ENCODE data around the gene TNFSF13. TPM values are rescaled to one million over a fixed set of nuclear protein-coding genes. Genes with fewer than 3 reads are reported as not detected.

The TNFSF13 gene
- total RNA-seq, 1 donor from 2014 or later: 1.7 TPM

DNA sequence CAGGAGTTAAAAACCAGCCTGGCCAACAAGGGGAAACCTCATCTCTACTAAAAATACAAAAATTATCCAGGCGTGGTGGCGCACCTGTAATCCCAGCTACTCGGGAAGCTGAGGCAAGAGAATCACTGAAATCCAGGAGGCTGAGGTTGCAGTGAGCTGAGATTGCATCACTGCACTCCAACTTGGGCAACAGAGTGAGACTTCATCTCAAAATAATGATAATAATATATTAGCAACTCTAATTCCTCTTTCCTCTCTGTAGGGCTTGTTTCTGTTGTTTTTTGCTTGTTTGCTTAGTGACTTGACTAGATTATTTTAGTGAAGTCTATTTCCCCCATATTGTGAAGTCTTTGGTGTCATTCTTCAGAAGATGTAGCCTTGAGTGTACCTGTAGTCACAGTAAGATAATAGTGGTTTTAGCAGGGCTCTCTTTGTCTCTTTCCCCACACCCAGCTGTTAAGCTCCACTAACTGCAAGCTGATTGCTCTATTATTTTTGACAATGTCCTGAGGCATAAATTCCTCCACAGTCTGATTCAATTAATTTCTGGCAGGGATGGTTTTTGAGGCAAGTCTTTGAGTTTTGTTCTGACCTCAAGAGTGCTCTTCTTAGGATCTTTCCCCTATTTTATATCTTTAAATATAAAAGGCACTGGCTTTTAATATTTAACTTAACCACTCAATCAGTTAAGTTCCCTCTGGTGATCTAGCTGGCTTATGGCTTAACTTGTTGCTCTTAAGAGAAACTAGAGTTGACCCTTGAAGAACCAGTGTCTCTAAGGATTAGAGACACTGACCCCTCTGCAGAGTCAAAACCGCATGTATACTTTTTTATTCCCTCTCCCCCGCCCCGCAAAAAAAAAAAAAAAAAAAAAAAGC is 28.3 kb upstream of the TNFSF13 start:
- Mint-ChIP-seq H3K4me3 (ENCODE audit: unreplicated experiment) (no peak overlapping the region), H3K4me1 (ENCODE audit: low read depth) (peaks cover 2% of the 10 kb centered on the region), H3K27me3 (ENCODE audit: low read depth) (no peaks in the 10 kb centered on the region), H3K27ac (ENCODE audit: unreplicated experiment) (peak overlapping the region; percentile 32), H3K36me3 (ENCODE audit: low read depth) (peaks cover 2% of the 10 kb centered on the region), H3K9me3 (ENCODE audit: low read depth) (peaks cover 8% of the 10 kb centered on the region)
- TF ChIP-seq, protein P1, sequence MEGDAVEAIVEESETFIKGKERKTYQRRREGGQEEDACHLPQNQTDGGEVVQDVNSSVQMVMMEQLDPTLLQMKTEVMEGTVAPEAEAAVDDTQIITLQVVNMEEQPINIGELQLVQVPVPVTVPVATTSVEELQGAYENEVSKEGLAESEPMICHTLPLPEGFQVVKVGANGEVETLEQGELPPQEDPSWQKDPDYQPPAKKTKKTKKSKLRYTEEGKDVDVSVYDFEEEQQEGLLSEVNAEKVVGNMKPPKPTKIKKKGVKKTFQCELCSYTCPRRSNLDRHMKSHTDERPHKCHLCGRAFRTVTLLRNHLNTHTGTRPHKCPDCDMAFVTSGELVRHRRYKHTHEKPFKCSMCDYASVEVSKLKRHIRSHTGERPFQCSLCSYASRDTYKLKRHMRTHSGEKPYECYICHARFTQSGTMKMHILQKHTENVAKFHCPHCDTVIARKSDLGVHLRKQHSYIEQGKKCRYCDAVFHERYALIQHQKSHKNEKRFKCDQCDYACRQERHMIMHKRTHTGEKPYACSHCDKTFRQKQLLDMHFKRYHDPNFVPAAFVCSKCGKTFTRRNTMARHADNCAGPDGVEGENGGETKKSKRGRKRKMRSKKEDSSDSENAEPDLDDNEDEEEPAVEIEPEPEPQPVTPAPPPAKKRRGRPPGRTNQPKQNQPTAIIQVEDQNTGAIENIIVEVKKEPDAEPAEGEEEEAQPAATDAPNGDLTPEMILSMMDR (IDR thresholded peaks at IDR 0.05): no peak
- DNase-seq (ENCODE audit: low spot score): no peak

DNA sequence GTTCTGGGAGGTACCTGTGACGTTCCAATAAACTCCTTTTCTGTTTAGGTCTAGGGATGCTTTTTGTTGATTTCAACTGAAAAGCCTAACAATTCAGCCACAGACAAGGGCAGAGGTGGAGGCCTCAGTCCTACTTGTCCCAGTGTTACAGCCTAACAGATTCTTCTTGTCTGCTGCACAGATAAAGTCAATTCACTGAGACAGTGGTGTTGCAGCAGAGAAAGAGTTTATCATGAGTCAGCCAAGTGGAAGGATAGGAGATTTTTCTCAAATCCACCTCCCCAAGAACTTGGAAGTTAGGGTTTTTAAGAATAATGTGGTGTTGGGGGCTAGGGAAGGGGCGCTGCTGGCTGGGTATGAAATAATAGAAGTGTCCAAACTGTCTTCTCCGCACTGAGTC is 20.5 kb upstream of the TNFSF13 start:
- no peaks in the 10 kb centered on the region for H3K36me3 Mint-ChIP-seq (ENCODE audit: low read depth)
- H3K4me1 Mint-ChIP-seq (ENCODE audit: low read depth): no peaks in the 10 kb centered on the region
- TF ChIP-seq, protein P1 (IDR thresholded peaks at IDR 0.05): no peak
- no peak overlapping the region for H3K4me3 Mint-ChIP-seq (ENCODE audit: unreplicated experiment)
- no peak for DNase-seq (ENCODE audit: low spot score)
- no peak overlapping the region for H3K27ac Mint-ChIP-seq (ENCODE audit: unreplicated experiment)
- peaks cover 11% of the 10 kb centered on the region for H3K9me3 Mint-ChIP-seq (ENCODE audit: low read depth)
- peaks cover 9% of the 10 kb centered on the region for H3K27me3 Mint-ChIP-seq (ENCODE audit: low read depth)

DNA sequence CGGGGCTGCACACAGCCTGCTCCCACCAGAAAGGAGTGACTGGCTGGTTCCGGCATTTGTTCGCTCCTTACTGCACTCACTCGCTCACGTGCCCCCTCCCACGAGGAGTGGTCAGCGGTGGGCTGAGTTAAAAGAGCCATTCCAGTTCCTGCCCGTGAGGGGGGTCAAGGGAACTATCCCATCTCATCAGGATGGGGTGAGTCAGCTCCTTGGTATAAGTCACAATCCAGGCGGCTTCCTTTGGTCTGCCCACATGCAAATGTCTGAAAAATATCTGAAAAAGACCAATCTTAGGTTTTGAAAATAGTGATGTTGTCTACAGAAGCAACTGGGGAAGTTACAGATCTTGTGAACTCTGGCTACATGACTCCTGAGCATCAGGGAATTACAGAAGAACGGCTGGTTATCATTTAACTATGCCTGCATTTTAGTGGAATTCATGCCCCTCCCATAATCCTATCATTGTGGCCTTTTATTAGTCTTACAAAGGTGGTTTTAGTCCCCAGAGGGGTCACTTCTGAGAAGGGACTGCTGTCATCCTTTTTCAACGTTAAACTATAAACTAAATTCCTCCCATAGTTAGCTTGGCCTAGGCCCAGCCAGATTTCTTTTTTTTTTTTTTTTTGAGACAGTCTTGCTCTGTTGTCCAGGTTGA is 19.5 kb upstream of the TNFSF13 start:
- Mint-ChIP-seq H3K4me3 (ENCODE audit: unreplicated experiment) (no peak overlapping the region), H3K27me3 (ENCODE audit: low read depth) (peaks cover 13% of the 10 kb centered on the region), H3K36me3 (ENCODE audit: low read depth) (no peaks in the 10 kb centered on the region), H3K4me1 (ENCODE audit: low read depth) (no peaks in the 10 kb centered on the region), H3K27ac (ENCODE audit: unreplicated experiment) (no peak overlapping the region), H3K9me3 (ENCODE audit: low read depth) (peaks cover 11% of the 10 kb centered on the region)
- DNase-seq (ENCODE audit: low spot score): no peak
- TF ChIP-seq, protein P1 (IDR thresholded peaks at IDR 0.05): no peak

DNA sequence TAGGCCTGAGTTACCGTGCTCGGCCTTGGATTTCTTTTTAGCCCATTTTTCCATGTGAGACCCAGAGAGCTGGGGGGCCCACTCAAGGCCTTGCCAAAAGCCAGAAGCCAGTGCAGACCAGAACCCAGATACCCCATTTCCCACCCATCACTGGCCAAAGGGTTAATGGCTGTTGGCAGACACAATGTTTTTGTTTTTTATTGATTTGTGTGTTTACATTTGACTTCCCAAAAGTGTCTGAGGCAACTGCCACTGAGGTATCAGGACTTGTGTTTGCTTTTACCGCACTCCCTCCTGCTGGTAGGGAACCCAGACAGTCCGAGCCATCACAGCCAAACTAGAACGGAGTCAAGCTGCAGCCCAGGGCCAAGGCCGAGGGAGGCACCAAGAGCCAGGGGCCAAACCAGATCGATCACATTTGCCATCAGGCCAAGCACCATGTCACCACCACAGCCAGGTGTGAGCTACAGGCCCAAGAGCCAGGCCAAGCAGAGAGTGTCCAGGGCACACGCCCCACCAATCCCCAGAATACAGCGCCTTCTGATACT is 17.4 kb upstream of the TNFSF13 start:
- no peak overlapping the region for H3K27ac Mint-ChIP-seq (ENCODE audit: unreplicated experiment)
- H3K36me3 Mint-ChIP-seq (ENCODE audit: low read depth): no peaks in the 10 kb centered on the region
- peaks cover 13% of the 10 kb centered on the region for H3K27me3 Mint-ChIP-seq (ENCODE audit: low read depth)
- no peak overlapping the region for H3K4me3 Mint-ChIP-seq (ENCODE audit: unreplicated experiment)
- TF ChIP-seq, protein P1 (IDR thresholded peaks at IDR 0.05): no peak
- H3K4me1 Mint-ChIP-seq (ENCODE audit: low read depth): no peaks in the 10 kb centered on the region
- peaks cover 11% of the 10 kb centered on the region for H3K9me3 Mint-ChIP-seq (ENCODE audit: low read depth)
- DNase-seq (ENCODE audit: low spot score): no peak

DNA sequence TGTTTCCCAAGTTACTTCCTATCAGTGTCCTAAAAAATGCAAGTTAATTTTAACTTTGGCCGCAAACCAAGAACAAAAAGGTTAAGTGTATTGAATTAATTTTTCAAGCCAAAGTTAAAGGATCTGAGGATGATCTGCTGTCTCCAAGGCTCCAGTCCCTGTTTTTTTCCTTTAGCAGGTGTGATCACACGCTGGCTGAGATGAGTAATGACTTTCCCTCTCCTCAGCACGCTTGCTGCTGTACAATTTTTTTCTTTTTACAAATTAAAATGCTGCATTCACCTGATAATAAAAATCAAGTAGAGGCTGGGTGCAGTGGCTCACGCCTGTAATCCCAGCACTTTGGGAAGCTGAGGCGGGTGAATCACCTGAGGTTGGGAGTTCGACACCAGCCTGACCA is 13.6 kb upstream of the TNFSF13 start:
- peaks cover 13% of the 10 kb centered on the region for H3K4me1 Mint-ChIP-seq (ENCODE audit: low read depth)
- peaks cover 13% of the 10 kb centered on the region for H3K27me3 Mint-ChIP-seq (ENCODE audit: low read depth)

More for the DNA sequence above, 13.6 kb upstream of the TNFSF13 start:
- TF ChIP-seq, protein P1 (IDR thresholded peaks at IDR 0.05): no peak
- Mint-ChIP-seq H3K27ac (ENCODE audit: unreplicated experiment) (no peak overlapping the region), H3K36me3 (ENCODE audit: low read depth) (no peaks in the 10 kb centered on the region), H3K4me3 (ENCODE audit: unreplicated experiment) (no peak overlapping the region), H3K9me3 (ENCODE audit: low read depth) (no peaks in the 10 kb centered on the region)
- no peak for DNase-seq (ENCODE audit: low spot score)

Data from chondrocyte (in vitro differentiated cells).